ENCODE data around the gene FGB.

The FGB gene

GRCh38 chr4:154562697-154563254 is at the start of gene FGB:
Gene FGB, plus strand, starts transcription at chr4:154563011. Its CDS starts 8 bp downstream, at chr4:154563019.
- DNase-seq, result no peak

DNA sequence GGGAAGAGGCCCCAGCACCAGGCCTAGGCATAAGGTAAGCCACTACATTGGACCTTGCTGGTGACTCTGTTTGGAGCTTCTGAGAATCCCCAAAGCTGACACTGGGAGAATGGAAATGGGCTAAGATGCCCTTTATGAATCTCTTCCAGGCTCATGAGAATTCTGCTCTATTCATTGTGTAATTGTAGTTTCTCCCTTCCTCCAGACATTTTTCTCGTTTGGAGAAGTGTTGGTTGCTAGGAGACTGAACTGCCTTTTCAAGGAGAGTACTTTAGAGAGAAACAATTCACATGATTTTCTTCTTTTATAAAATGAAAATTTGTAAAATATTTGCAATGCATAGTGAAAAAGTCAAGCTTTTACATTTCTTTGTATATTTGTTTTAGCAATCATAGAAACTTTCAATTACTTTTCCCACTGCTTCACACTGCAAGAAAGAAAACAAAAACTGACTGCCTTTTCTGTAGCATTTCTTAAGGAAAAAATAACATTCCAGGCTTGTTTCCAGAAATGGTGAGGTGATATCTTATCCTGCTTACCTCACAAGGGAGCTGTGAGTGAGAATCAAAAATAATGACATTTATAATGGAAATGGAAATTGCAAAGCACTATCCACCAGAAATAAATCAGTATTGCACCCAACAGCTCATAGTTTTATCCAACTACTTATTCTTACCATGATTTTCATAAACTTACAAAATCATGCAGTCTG is 46.3 kb upstream of the FGB start:
- DNase-seq, result no peak

DNA sequence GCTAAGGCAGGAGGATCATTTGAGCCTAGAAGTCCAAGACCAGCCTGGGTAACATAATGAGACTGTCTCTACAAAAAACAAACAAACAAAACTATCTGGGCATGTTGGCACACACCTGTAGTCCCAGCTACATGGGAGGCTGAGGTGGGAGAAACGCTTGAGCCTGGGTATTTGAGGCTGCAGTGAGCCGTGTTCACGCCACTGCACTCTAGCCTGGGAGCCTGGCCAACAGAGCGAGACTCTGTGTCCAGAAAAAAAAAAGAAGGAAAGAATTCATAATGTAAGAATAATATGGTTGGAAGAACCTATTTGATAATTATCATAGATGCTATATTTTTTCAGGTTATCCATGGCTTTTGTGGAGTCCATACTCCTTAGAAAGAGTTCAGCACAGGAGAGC is 45.2 kb upstream of the FGB start:
- no peak for DNase-seq

GRCh38 chr4:154519214-154519613 is 43.6 kb upstream of the FGB start:
- no peak for DNase-seq

GRCh38 chr4:154521607-154522006 is 41.2 kb upstream of the FGB start:
- no peak for DNase-seq

GRCh38 chr4:154526151-154526550 is 36.7 kb upstream of the FGB start:
- DNase-seq, result peak; percentile 11

DNA sequence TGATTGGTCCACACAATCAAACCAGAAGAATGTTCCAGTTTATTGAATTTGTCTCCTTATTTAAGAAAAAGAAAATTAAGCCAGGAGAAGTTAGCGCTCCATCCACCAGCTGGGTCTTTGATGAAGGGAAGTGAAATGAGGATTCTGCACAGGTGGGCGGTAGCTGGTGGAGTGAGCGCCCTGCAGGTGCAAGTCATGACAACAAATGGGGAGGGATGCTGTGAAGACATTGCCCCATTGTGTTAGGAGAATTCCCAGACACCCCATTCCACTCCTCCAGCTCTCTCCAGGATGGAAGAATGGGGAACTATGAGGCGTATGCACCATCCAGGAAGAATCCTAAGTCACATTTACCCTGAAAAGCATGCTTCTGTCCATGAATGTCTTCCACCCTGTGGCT is 35.5 kb upstream of the FGB start:
- DNase-seq, result no peak

GRCh38 chr4:154528869-154529268 is 33.9 kb upstream of the FGB start:
- DNase-seq, result no peak

DNA sequence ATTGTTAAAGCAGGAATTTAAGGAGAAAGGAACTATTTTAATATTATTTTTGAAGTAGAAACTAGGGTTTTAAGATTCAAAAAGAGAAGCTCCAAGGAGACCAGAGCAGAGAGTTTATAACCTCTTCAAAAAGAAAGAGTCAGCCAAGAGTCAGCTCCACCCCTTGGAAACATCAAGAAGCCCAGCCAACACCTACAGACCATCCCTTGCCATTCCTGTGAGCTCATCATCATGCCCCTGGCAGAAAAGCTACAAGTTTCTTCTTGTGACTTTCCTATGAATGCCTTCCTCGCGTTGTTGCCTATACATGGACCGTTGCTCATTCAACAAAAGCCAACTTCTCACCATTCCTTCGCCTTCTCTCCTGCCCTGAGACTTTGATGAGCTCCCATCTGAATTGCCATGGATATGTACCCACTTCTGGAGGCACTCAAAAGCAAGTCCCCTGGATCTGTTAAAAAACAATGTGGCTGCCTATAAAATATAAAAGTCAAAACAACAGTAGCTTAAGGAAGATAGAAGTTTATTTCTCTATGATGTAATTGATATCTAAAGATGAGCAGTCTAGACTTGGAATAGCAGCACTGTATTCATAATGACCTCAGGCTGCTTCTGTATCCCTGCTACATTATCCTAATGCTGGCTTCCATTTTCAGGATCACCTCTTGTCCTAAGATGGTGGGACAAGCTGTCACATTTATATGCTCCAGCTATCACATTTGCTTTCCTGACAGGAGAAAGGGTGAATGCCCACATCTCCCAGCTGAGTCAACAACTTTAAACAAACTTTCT is 32.9 kb upstream of the FGB start:
- no peak for DNase-seq

GRCh38 chr4:154534296-154534695 is 28.5 kb upstream of the FGB start:
- no peak for DNase-seq

GRCh38 chr4:154542271-154542879 is 20.4 kb upstream of the FGB start:
- DNase-seq, result no peak

- DNase-seq, result no peak
Measured at GRCh38 chr4:154545689-154546088, 17.1 kb upstream of the FGB start.

DNA sequence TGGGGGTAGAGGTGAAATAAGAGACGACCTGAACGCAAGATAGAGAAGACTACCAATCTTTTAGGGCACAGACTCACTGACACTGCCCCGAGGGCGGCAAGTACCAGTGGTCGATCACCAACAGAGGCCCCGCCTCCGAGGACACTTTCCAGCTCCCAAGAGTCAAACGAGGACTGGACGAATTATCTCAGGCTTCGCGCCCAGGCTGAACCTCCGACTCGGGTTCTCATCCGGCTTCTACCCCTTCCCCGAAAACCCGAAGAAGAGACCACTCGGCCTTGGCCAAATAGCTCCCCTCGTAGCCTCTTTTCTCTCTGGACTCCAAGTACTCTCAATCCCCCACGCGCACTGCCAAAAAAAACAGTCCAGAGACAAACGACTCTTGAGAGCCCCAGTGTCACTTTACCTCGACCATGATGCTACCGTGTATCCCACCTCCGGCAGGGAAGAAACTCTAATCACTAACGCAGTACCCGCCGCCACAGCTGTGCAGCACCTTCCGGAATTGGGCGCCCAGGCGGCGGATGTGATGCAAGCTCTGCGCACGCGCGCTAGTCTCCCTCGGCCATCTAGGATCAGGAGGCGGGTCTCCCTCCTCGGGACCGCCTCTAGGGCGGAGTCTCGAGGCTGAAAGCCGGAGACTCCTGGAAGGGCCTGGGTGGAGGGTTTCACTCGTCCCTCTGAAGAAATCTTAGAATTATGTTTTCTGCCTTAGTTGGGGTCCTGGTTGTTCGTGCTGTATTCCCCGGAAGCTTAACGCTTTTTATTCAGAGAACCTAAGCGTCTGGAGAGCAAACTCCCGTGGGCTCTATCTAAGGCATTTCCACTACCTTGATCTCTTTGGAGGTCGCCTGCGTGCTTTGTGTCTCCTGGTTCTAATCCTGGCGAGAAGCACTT is 12.7 kb upstream of the FGB start, which contains the start of gene PLRG1:
PLRG1 (minus strand) TSS at position 507 of the 897 bp plus-strand sequence; CDS start at position 415, 92 bp downstream.
- peak; percentile 75 for DNase-seq

DNA sequence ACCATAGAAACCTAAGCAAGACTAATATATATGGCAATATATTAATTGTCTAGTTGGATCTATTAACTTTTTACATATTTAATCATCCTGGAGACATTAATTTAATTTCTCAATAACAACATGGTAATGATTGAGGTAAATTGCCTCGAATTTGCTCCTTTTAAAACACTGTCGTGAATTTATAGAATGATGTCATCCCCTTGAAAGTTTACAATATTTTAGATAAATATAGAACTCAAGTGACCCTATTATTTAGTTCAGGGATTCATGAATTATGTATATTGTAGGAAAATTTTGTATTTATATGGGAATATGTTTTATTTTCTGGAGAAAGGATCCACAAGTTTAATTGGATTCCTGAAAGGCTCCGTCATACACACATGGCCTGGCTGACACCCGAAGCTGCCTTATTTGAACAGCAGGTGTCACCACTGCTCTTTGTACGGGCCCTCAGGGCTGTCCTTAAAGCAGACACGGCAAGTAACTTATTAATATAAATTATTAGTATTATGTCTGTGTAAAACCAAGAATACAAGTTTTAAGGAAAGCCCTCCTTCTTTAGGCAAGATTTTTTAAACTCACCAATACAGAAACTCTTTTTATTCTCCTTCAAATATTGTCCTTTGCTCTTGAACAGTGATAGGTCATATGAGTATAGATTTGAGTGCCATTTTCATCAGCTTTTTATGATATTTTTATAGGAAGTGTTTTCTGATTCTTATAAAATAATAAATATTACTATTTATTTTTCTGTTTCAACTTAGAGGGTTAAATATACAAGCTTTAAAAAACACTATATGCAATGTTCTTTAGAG is 10.7 kb upstream of the FGB start:
- peak; percentile 40 for DNase-seq

DNA sequence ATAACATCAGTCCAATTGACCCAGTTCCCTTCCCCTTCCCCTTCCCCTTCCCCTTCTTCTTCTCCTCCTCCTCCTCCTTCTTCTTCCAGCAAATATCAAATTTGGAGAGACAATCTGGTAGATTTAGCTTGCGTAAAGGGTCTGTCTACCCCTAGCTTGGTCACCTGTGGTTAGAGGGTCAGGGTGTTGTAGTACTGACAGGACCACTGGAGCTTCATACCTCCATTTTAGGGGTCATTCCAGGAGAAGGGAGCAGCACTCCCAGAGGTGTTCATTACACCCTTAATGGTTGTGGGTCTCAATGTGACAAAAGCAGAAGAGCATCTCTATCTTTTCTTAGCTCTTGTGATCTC is 3.7 kb upstream of the FGB start:
- DNase-seq, result no peak

DNA sequence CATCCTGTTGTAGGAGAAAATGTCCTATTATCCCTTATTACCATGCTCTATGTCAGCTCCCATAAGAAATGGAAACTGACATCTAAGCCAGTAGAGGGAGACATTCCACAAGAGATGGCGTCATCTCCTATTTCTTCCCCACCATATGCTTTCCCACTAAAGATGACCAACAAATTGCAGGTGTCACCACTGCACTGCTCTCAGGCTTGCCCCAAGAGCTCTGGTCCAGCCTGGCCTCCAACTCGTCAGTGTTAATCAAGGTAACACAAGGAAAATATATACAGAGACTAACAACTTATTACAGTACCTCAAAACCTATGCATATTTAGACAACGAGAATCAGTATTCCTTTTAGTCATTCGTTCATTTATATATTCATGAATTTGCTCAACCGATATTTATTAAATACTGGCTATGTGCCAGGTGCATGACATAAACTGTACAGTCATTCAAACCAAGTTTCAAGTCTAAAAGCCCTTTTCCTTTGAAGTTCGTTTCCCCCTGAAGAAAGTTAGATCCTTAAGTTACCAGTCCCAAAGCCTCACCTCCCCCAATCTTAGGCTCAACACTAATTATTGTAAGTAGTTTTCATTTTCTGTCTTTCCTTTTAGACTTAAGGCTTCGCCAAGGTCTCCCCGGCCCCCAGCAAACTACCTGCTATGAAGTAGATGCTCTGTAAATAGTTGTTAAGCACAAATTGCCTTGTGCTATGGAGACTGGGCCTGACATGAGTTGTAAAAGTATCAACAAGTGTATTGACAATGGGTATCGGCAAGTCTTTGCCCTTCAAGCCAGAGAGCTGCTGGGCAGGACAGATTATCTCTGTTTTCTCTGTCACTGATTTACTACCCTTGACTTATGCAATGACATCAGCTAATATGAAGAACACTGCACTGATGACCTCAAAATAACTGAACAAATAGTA is 3.1 kb upstream of the FGB start:
- peak; percentile 0 for DNase-seq

DNA sequence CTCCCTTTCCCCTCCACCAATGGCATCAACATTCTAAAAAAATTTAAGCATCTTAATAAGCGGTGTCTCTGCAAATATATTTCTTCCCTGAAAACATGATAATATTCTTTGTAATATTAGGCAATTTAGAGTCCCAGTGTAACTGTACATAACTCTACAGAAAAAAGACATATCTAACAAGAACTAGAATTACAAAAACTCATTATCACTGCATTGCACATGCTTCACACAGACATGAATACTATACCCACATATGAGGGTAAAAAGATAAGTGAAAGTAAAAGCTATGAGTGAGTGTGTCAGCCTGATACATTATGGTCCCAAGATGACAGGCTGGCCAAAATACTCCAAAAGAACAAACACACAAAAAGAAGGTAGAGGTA is 2.4 kb upstream of the FGB start:
- DNase-seq, result no peak

DNA sequence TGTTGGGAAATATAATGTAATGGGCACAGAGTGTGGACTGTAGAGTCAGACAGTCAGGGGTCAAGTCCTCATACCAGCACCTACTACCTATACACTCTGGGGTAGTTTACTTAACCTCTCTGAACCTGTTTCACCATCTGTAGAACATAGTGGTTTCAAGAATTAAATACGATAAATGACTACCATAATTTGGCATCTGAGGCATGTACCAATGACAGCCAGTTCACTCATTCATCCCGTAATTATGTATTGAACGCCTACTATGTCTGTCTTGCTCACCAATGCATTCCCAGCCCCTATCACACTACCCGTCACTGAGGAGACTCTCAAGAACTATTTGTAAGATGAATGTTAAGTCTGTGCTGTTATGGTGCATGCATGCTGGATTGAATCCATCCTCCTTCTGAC is 2.0 kb upstream of the FGB start:
- DNase-seq, result no peak

DNA sequence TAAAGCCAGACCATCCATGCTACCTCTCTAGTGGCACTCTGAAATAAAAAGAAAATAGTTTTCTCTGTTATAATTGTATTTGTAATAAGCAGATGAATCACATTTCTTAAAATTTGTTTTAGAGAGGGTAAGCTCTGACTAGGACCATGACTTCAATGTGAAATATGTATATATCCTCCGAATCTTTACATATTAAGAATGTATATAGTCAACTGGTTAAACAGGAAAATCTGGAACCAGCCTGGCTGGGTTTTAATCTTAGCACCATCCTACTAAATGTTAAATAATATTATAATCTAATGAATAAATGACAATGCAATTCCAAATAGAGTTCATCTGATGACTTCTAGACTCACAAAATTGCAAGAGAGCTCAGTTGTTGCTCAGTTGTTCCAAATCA is 1.5 kb downstream of the FGB start:
- no peak for DNase-seq

- no peak for DNase-seq
Measured at GRCh38 chr4:154565704-154566103, 2.9 kb downstream of the FGB start.

Data from NCI-H748 treated with DMSO at 0.1 percent for 48 hours (cell line).